Measurements from ENCODE around the gene NXT1.

Gene NXT1

DNA sequence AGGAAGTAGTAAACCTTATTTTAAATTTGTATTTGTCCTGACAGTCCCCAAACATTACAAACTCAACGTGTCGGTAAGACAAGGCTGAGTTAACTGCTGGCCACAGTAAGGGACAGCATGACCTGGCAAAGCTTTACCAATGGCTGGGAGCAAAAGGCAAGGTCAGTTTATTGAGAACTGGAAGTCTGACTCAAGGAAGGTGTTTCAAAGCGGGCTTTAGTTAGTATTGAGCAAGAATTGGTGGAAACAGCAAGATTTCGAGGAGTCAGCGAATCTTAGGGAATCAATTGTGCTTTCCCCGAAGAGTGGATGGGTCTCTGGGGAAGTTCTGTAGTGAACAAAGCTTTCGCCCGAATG lies 10.5 kb downstream of the NXT1 start:
- DNase-seq (ENCODE audit: low read depth) = no peak

DNA sequence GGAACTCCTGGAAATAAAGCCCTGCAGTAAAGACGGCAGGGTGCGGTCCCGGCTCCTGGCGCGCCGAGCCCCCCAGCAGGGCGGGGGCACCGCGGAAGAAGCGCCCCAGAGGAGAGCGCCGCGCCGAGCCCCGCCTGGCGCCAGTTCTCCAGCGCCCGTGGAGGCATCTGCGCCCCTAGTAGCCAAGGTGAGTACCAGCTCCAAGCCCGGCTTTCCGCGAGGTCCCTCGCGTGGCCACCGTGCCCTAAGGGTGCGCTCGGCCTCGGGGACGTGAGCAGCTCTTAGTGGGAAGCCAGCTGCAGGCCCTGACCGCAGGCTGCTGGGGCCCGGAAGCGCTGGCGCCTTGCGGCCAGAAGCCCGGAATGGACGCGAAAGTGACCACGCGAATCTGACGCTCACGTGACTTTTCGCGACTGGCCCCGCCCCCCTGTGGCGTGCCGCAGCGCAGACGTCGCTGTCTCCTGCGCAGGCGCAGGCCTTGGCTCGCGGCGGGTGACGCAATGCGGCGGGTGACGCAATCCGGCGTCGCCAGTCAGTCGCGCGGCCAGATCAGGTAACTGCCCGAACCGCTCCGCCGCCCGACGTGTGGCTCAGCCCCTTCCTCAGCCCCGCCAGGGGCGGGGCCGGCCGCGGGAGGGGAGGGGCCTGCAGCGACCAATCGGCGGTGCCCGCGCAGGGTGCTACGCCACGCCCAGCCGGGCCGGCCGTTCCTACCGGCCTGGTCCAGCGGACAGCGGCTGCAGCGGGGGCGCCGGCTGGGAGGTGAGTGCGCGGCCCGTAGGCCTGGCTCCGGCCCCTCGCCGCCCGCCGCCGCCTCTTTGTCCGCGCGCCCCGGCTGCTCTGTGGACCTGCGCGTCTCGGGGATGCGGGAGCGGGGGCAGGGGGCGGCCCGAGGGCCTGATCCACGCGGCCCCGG lies 11.1 kb downstream of the NXT1 start, which contains the start of gene GZF1:
TSS of gene GZF1 (plus strand) at position 707 of the 916 bp plus-strand sequence. CDS start 2,202 bp downstream, outside the sequence.
- DNase-seq (ENCODE audit: low read depth) = peak; percentile 96

DNA sequence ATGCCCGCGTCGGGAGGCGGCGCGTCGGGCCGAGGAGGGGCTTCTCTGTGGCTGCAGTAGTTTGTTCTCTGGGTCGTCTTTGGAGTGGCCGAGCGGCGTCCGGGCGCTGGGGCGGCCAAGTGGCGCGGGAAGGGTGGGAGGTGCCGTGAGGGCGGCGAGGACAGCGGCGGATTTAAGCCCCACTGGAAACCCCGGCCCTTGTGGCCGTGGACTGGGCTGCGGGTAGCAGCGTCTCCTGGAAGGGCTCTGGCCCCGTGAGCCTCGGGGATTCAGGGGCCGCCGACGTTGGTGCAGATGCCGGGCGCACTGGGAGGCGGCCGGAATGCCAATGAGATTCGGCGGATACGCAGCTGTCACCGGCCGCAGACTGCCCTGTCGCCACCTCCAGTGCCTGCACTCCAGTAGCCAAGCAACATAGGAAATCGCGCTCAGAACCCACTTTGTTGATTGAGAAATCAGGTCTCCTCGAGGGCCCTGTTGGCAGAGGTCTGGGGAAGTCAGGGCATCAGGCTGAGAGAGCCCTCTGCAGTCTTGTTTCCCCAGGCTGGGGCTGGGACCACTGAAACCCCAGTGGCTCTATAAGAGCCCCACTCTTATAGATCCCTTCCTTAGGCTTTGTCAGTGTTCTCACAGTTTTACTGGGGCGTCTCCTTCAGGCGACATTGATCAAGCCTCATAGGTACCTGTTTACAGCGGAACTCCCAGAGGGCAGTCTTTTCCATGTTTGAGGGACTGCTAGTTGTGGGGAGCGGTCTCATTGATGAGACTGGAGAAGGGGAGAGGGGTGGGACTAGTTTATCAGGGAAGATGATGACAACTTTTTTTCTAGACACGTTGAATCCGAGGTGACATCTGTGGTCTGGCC lies 12.0 kb downstream of the NXT1 start:
- DNase-seq (ENCODE audit: low read depth) = no peak

DNA sequence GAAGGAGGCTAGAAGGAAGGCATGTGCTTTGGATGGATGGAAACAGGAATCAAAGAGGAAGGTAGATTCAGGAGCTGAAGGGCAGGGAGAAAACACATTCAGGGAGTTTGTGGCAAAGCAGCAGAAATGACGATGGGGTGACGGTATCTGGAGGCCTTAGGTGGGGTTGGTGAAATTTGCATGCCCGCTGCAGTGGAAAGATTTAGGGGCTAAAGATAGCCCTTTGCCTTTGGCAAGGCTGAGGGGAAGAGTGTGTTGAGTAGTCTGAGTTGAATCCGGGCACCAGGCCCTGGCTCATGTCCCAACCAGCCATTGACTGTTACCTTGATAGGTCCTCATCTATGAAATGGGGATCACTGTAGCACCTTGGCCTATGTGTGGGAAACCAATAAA lies 12.7 kb downstream of the NXT1 start:
- DNase-seq (ENCODE audit: low read depth) = no peak

DNA sequence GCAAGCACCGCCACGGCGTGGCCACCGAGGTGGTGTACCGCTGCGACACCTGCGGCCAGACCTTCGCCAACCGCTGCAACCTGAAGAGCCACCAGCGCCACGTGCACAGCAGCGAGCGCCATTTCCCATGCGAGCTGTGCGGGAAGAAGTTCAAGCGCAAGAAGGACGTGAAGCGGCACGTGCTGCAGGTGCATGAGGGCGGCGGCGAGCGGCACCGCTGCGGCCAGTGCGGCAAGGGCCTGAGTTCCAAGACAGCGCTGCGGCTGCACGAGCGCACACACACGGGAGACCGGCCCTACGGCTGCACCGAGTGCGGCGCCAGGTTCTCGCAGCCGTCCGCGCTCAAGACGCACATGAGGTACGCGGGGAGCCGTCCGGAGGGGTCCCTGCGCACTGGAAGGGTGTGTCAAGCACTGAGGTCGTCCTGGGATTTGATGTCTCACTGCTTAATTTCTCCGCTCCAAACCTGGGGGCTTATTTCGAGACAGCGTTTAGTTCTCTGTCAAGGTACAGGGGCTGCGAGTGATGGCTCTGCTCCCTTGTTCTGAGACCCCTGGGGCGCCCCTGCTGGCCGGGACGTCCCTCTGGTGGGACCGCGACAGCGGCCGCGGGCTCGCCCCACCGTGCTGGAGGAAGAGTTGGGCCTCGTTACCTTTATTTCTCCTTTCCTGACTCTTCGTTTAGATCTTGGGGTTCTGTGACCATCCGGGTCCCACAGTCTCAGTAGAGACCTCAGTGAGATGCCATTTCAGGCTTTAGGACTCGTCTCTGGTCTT lies 15.0 kb downstream of the NXT1 start:
- no peak for DNase-seq (ENCODE audit: low read depth)

DNA sequence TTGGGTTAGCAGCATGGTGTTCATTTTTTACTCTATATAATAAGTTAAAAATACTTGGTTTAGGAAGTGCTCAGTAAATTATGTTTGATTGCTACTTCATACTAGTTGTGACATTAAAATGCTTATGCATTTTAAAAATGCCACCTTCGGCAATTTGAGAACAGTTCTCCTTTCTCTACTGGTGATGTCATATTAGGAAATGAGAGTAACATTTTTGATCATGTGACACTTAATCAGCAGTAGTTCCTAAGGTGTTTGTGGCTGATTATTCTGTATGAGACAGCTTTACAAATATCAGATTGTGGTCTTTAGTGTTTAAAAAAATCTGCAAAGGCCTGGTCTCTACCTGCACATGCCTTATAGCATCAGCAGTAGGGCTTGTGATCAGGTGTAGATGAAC lies 15.8 kb downstream of the NXT1 start:
- no peak for DNase-seq (ENCODE audit: low read depth)

DNA sequence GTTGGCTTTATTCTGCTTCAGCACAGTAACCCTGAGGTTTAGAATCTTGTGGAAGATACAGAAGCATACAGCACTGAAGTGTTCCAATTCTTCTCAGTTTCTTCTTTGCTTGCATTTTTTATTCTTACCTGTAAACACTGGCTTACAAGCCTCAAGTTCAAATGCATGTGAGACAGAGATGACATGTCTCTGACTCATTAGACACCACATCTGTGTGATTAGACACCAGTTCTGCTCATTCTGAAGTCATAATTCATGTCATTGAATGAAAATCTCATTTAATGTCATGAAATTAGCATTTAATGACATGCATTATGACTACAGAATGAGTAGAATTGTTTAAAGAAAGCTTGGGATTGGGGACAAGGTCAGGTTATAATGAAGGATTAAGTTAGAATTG lies 17.2 kb downstream of the NXT1 start:
- no peak for DNase-seq (ENCODE audit: low read depth)

DNA sequence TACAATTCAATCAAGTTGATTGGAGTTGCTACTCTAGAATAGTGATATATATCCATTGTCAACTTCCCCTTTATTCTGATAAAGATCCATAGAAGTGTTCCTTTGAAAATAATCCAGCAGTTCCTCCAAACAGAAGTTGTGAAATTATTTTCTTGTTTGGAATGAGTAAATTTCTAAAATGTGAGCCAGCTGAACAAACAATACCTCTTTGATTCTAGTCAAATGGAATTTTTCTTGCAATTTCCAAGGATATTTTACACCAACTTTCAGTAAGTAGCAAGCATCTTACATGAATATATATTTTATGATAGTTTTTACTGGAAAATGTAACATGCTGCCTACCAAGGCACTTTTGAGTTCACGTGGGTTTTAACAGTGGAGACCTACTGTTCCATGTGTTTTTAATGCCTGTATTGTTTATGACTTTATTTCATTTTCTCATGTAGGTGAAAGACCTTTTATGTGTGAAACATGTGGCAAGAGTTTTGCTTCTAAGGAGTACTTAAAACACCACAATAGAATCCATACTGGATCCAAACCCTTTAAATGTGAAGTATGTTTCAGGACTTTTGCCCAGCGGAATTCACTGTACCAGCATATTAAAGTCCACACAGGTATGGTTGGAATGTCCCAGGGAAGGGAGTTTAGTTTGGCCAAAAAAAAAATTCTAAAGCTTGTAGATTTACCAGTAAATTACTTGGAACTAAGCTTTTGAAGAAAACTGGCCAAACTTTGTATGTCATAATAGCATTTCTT lies 17.9 kb downstream of the NXT1 start:
- DNase-seq (ENCODE audit: low read depth) = no peak

DNA sequence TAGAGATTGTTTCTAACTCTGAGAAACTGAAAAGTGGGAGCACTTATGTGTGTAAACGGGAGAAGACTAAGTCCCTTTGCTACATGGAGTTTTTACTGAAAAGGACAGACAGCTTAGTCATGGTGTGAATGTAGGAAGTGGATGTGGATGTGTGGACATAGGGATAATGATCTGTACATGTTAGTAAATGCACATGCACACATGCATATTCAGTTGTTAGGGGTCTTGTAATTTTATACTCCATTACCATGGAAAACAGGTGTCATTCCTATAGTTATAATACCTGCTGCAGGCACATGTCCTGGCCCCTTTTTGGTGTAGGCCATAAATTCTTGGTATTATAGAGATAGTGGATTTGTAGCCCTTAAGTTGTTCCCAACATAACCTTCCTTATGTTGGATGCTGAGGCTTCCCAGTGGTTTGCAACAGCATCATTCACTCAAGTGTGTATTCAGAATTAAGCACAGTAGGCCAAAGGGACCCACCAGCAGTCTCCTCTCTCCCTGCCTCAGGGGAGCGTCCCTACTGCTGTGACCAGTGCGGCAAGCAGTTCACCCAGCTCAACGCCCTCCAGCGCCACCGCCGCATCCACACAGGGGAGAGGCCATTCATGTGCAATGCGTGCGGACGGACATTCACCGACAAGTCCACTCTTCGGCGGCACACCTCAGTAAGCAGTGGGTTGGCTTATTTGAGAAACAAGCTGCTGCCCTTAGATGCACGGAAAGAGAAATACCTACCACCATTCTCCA lies 18.7 kb downstream of the NXT1 start:
- DNase-seq (ENCODE audit: low read depth) = no peak

DNA sequence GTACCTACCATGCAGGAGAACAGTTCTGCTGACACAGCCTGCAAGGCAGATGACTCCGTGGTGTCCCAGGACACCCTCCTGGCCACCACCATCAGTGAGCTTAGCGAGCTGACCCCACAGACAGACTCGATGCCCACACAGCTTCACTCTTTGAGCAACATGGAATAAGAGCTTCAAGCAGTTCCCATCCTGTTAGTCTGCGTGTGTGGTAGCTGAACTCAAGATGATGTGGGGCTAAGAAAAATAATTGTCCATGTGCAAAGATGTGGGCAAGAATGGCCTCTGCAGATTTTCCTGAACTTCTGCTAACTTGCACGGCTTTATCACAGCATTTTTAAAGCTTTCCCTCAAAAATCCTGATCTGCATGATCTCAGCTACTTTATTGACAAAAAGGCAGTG lies 19.7 kb downstream of the NXT1 start:
- no peak for DNase-seq (ENCODE audit: low read depth)

DNA sequence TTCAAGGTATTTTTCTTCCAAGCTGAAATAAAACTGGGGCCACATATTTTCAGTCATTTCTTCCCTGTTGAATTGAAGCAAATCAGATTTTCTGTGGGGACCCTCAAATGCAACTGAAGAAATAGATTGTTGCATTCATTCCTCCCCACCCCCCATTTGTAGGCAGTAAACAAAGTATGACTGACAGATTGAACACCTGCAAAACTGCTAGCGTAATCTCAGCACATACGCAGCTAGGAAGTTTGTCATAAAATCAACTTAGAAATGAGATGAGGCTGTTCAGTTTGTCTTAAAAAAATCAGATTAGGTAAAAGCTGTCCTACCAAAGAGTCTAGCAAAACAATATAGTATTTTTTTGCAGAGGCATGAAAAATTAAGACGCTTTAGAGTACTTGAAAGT lies 20.3 kb downstream of the NXT1 start:
- no peak for DNase-seq (ENCODE audit: low read depth)

DNA sequence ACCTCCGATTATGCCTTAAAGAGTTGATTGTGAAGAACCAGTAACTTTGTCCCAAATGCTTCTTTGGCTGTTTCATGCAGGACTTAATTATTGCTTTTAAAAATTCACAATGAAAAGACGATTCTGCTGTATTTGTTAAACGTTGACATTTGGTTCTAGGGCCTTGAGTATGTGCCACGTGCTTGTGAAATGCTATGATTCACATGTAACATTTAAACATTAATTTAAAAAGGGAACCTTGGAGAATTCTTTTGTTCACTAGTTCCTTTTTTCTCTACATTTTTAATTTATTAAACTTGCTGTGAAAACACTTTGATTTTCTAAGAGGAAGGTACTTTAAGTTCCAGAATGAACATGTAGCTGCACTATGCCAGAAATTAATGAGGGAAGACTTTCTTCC lies 20.9 kb downstream of the NXT1 start:
- DNase-seq (ENCODE audit: low read depth) = no peak

DNA sequence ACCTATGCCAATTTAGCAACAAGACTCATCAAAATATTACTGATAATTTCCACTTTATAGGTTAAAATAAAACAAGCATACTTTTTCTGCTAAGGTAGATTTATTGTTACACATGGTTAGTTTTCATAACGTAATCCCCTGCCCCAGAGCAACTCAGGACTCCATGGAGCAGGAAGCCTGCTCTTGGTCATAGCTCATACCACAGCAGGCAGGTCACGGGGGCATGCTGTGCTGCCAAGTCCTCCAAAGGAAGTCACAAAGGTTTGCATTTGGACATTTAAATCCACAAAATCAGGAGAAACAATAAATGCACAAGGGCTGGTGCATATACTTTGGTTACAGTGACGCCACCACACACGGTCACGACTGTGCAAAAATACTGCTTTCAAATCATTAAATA lies 23.9 kb downstream of the NXT1 start:
- no peak for DNase-seq (ENCODE audit: low read depth)

DNA sequence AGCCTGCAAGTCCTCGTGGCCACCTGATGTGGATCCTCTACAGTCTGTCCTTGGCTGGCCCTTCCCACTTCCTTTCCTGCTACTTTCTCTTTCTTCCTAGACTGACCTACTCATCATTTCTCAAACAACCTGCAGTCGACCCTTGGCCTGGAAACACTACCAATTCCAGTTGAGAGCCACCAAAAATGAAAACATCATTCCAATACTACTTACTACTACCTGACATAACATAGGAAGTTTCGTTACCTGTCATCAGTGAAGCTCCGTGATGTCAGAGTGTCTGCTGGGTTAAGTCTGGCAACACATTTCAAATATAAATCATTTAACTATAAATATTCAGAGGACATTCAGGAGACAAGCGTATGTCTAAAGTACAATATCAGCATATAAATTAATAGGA lies 25.2 kb downstream of the NXT1 start:
- no peak for DNase-seq (ENCODE audit: low read depth)

DNA sequence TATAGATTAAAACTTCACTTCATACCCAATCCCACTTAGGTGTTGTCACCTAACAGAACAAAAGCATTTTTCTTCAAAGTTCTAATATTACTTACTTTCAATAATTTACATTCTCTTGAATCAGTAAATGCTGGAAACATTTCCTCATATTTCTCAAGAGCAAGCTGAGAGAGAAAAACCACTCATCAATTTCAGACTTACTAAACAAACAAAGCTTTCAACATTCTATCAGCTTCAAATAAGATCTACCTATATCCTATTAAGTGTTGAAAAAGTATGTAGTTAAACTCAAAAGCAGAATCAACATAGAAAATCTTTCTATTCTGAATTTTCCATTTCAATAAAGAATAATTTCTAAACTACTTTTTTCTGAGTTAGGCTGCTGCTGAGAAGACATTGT lies 29.2 kb downstream of the NXT1 start:
- no peak for DNase-seq (ENCODE audit: low read depth)

DNA sequence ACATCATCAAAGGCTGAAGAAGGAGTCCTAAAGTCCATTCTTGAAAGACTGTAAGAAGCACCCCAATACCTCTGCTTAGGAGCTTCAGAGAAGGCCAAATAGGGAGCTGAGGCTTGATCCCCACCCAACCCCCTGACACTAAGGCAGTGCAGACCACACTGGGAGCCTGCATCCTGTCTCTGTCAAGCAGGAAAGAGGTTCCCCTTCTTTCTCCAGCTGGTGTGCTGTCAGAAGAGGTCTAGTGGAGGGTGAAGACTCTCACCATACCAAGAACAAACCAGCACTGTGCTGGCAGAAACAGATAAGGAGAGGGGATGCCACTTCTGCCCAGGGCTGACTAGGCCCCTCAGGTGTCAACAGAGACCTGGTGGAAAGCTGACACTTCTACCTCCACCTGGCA lies 31.3 kb downstream of the NXT1 start:
- DNase-seq (ENCODE audit: low read depth) = no peak

DNA sequence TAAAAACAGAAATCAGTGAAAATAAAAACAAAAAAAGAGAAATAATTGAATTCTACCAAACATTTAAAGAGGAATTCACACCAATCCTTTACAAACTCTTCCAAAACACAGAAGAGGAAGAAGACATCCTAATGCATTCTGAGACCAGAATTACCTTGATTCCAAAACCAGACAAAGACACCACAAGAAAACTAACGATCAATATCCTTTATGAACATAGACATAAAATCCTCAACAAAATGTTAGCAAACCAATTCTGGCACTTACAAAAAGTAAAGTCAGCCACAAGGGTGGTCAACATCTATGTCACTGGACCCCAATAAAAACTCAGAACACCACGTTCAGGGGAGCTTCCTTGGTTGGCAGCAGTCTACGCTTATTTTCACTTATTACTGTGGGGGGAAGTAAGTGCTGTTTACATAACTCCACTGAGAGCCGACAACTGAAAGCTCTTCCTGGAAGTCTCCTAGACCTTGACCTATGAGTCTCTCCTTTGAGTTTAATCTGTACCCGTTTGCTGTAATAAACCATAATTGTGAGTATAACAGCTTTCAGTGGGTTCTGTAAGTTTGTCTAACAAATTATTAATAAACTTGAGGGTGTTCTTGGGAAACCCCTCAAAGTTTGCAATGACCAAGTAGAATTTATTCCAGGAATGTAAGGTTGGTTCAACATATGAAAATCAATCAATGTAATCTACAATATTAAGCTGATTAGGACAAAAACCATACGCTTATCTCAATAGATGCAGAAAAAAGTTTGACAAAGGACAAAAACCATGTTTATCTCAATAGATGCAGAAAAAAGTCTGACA lies 35.9 kb downstream of the NXT1 start:
- no peak for DNase-seq (ENCODE audit: low read depth)

DNA sequence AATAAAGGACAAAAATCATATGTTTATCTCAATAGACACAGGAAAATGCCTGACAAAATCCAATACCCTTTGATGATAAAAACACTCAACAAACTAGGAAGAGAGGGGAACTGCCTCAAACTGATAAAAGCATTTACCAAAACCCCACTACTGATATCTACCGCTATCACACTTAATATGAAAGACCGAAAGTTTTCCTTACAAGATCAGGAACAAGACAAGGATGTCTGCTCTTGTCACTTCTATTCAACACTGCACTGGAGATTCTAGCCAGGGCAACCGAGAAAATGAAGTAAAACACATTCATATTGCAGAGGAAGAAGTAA lies 36.5 kb downstream of the NXT1 start:
- no peak for DNase-seq (ENCODE audit: low read depth)

DNA sequence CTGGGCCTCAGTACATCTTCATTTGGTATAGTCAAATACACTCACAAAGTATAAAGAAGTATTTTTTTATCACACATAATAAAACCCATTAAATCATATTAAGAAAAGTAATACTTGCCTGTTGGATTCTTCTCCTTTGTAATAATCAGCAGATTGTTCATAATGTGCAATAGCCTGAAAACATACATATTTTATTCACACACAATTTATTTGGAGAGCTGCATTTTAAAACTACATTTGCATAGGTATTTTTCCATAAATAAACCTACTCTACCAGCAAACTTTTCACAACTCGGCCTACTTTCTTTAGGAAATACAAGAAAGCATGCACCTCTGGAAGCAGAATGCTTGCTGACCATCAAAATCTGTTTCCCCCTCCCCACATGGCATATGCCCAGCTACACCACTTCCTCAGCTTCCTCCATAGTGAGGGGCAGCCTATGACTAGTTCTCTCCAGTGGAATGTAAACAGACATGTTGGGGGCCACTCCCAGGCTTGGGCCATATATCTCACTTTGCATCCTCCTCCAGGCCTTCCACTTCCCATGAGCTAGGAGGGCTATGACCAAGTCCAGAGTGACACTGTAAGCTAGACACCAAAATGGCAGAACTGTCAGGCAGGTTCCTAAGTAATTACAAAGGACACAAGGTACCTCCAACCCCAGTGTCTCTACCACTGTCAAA lies 39.6 kb downstream of the NXT1 start:
- DNase-seq (ENCODE audit: low read depth) = no peak
